ACHN (cell line): ENCODE measurements around the gene TIMM8B.
A peak's percentile ranks its signal among the peaks of the same experiment; 100 is the strongest.
"Not testable (repeated sequence)": the region's sequence is repeated elsewhere in the genome, so short reads cannot be mapped to it uniquely, and the experiment has no call there.

Source experiments
- DNase-seq: peaks from one replicate; pipeline ENCODE4 v3.0.0-alpha.2; 2015
- in situ Hi-C: cut with HindIII; loops from 2 replicates; pipeline ENCODE4 v1.10.0; 2017; ENCODE audit warnings: low sequenced_read_pairs, low pct_ligation_motif_present, low pct_unique_long_range_greater_than_20kb

TIMM8B gene, protein sequence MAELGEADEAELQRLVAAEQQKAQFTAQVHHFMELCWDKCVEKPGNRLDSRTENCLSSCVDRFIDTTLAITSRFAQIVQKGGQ

DNA sequence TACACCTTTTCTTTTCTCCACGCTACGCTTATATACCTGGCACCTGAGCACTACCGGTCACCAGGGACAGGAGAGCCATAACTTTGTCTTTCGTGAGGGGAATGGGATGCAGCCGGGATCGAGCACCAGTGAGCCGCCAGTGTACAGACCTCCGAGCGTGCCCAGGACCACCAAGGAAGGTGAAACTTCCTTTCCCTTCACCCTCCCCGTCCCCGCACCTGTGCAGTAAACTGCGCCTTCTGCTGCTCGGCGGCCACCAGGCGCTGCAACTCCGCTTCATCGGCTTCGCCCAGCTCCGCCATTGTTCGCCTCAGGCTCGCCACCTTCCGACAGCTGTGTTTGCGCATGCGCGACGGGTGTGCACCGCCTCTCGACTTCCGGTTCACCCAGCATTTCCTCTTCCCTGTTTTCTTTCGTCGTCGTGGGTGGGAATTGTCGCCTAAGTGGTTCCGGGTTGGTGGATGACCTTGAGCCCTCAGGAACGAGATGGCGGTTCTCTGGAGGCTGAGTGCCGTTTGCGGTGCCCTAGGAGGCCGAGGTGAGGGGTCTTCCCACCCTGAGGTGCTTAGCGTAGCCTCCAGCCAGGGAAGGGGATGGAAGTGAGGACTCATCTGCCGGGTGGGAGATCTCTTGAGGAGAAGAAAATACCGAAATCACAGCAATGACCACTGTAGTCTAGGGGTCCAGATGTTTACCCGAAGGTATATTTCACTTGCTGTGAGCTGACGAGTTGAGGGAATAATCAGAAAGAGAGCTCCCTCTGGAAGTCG is at the start of gene TIMM8B, which contains the start of gene SDHD:
TIMM8B (minus strand) TSS at position 335 of the 770 bp plus-strand sequence; CDS start at position 302, 33 bp downstream.
SDHD (plus strand) TSS at position 452 of the 770 bp plus-strand sequence; CDS start at position 487, 35 bp downstream.
- in situ Hi-C loops = no loop called here
- DNase-seq = peak; percentile 96

GRCh38 chr11:112134473-112134872 is 47.9 kb upstream of the TIMM8B start:
- in situ Hi-C loops = no loop called here
- DNase-seq = no peak

- no peak for DNase-seq
- in situ Hi-C loops = no loop called here
Observed at GRCh38 chr11:112132737-112133136, 46.2 kb upstream of the TIMM8B start.

DNA sequence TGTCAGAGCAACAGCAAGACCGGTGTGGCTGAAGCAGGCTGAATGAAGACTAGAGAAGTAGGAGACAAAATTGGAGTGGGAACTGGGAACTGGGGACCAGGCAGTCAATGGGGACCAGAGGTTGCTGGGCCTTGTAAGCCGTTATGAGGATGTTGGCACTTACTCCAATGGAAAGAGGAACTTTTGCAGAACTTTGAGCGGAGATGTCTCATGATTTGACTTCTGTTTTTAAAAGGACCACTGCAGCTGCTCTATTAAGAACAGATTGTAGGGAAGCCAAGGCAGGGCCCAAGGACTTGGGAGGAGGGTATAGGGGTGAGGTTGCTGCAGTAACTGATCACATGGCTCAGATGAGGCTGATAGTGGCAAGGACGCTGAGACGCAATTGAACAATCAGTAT is 43.1 kb upstream of the TIMM8B start:
- no peak for DNase-seq
- in situ Hi-C loops = no loop called here

GRCh38 chr11:112128483-112129121 is 42.0 kb upstream of the TIMM8B start:
- DNase-seq = peak; percentile 79
- in situ Hi-C loops = no loop called here

- in situ Hi-C loops = no loop called here
- DNase-seq = no peak
Observed at GRCh38 chr11:112127056-112127455, 40.5 kb upstream of the TIMM8B start.

DNA sequence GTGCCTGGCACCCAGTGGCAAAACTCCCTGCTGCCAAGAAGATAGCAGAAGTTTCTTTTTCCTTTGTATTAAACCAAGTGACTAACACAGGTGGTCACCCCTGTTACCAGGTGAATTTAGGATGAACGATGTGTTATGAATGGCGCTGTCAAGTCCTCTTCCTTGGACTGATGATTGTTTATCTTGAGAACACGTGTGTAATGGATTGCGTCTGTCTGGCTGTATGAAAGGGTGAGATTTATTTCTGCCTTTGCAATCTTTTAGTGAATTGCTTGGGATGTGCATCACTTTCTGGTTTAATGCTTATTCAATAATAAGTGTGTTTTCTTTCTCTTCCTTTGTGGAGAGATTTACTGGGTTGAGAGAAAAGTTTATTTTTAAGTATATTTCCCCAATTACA is 36.6 kb upstream of the TIMM8B start:
- DNase-seq = no peak
- in situ Hi-C loops = no loop called here

GRCh38 chr11:112121981-112122615 is 35.5 kb upstream of the TIMM8B start:
- in situ Hi-C loops = no loop called here
- no peak for DNase-seq

DNA sequence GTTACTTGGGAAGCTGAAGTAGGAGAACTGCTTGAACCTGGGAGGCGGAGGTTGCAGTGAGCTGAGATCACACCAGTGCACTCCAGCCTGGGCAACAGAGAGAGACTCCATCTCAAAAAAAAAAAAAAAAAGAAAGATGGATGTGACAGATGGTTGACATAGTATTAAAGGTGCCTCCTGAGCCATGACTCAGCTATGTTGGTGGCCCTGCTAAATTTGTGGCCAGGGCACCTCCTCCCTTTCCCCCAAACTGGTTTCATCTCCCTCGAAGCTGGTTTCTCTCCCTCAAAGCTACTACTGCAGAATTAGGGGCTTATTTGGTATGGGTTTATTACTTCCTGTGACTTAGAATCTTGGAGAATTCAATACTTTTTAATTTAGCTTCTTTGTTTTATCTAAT is 31.6 kb upstream of the TIMM8B start:
- DNase-seq = no peak
- in situ Hi-C loops = no loop called here

DNA sequence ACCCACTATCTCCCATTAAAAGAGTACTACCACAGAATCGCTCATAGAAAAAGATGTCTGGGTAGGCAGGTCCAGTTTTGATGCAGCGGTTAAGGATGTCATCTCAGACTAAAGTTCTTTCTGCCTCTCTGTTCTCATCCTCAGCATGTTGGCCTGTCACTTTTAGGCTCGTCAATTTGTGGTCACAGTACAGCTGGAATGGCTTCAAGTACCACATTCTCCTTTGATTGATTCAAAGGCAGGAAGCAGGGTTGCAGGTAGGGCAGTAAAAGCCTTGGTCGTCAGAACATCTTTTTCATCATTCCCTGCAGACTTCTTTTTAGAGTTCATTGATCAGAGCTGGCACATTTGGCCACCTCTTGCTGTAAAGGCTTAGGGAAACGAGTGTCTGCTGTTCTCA is 28.8 kb upstream of the TIMM8B start:
- in situ Hi-C loops = no loop called here
- DNase-seq = no peak

DNA sequence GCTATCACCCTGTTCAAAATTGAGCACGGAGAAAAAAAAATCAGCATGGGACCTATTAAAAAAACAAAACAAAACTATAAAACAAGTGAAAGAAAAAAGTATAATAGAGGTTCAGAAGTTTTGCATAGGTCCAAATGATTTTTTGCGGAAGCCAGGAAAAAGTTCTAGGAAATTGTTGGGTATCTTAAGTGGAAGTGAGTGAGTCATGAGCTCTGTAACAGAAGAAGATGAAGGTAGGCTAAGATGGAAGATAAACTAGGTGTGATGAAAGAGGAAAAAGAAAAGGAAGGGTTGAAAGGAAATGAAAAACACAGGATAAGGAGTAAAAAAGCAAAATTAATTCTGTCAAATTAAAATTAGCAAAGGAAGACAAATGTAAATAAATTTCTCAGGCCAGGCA is 27.9 kb upstream of the TIMM8B start:
- in situ Hi-C loops = no loop called here
- no peak for DNase-seq

- DNase-seq = peak; percentile 72
- in situ Hi-C loops = no loop called here
Observed at GRCh38 chr11:112113539-112114457, 27.2 kb upstream of the TIMM8B start.

DNA sequence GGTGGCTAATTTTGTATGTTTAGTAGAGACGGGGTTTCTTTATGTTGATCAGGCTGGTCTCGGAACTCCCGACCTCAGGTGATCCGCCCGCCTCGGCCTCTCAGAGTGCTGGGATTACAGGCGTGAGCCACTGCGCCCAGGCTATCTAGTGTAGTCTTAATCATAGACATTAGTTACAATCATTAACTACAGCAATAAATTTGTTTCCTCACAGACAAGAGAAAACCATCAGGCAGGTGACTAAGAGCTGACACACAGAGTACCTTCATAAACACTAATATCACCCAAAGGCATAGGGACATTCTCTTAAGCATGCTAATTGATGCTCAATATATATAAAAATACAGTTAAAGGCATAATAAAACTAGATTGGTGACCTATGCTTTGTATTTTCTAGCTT is 19.5 kb upstream of the TIMM8B start:
- in situ Hi-C loops = no loop called here
- no peak for DNase-seq

DNA sequence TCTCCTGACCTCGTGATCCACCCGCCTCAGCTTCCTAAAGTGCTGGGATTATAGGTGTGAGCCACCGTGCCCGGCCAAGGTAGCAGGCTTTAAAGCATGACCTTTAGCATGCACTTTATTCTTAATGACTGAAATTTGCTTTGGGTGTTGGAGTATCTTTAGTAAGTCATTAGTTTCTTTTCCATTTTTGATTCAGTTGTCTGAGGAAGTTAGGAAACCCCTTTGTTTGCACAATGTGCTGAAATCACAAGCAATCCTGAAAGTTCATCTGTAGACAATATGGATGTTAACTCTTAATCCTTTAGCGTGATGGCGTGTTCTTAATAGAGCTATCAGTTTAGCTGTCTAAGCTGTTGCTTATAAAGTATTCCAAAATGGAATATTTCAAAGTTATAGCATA is 16.9 kb upstream of the TIMM8B start:
- in situ Hi-C loops = no loop called here
- no peak for DNase-seq

DNA sequence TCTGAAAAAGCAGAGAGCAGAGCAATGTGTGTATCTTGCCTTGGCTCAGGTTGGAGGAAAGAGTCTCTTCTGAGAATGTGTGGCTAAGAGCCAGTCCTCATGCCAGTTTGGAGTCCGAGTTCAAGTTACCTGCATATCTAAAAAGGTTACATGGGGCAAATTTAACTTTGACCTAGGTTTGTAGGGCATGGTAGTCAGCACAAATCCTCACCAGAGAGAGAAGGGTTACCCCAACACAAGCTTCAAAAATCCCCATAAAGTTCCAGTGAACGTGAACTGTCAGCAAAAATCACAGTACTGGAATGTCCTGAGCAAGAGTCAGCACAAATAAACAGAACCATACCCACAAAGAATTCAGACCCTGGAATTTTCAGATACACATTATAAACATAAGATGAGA is 13.9 kb upstream of the TIMM8B start:
- no peak for DNase-seq
- in situ Hi-C loops = no loop called here

- no peak for DNase-seq
- in situ Hi-C loops = no loop called here
Observed at GRCh38 chr11:112097734-112098528, 11.4 kb upstream of the TIMM8B start.

DNA sequence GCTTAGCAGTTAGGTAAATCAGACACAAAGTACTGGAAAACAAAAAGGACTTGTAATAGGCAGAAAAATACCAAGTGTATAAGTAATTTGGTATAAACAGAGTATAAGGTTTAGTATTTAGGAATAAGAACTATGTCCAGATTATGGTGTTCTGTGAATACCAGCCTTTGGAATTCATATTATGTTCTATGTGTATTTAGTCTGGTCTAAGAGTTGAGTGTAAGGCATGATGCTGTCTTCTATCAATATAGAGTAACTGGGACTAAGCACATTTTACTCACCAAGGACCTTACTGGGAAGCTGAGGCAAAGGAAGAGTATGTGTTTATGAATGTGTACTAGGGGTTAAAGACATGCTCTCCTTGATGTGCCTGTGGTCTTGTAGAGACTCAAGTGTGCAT is 9.6 kb upstream of the TIMM8B start:
- in situ Hi-C loops = no loop called here
- DNase-seq = no peak

DNA sequence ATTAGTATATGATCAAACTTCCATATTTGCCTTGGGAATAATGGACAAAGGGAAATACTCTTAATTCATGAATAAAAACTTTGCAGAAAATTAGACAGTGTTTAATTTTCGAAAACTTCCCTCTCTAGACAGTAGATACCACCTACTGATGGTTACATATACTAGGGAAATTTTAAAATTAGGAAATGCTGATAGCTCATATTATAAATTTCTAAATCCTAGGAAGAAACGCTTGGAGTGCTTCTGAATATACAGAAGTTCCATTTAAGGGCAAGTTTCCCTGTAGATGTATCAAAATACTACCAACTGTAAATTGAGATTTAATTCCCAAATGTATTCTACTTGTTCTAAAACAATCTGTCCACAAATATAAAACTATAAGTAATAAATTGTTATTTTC is 8.7 kb upstream of the TIMM8B start:
- in situ Hi-C loops = not testable (repeated sequence)

More for the DNA sequence above, 8.7 kb upstream of the TIMM8B start:
- DNase-seq = not testable (repeated sequence)
